Gastrocnemius medialis (tissue), 4 donors: ENCODE measurements around the gene CHD8. TPM values are rescaled to one million over a fixed set of nuclear protein-coding genes. Genes with fewer than 3 reads are reported as not detected.

Experiments
- ATAC-seq, 2 donors: fragments of 150-250 bp; one replicate each; pipeline ENCODE4 v1.9.1; 2016
- DNase-seq, 2 donors: peaks; one replicate each; pipeline ENCODE4 v3.0.0-alpha.2; 2019
- H3K27ac ChIP-seq, 4 donors: fragments of 200-600 bp; sonication (generic); 1 replicate in 1 of 4; 2 replicates in 3 of 4; pipeline ENCODE4 v1.5.1; 2016 to 2018; ENCODE audit warnings: mild to moderate bottlenecking in 2 of 4, moderate library complexity in 1 of 4
- H3K27me3 ChIP-seq, 3 donors: fragments of 200-600 bp; sonication (generic) in 2 of 3; 1 replicate in 1 of 3; 2 replicates in 2 of 3; pipeline versions ENCODE4 v1.5.1 to v1.6.0; 2016 to 2019; ENCODE audit warnings: mild to moderate bottlenecking in 1 of 3, moderate library complexity in 1 of 3
- H3K36me3 ChIP-seq, 2 donors: fragments of 200-600 bp; sonication (generic) in 1 of 2; one replicate each; pipeline ENCODE4 v1.5.1; 2017 to 2018
- H3K4me1 ChIP-seq, 2 donors: fragments of 200-600 bp; sonication (generic) in 1 of 2; one replicate each; pipeline ENCODE4 v1.5.1; 2016 to 2017; ENCODE audit warnings: mild to moderate bottlenecking in 2 of 2
- H3K4me3 ChIP-seq, 4 donors: fragments of 200-600 bp; sonication (generic) in 3 of 4; 1 replicate in 1 of 4; 2 replicates in 3 of 4; pipeline ENCODE4 v1.5.1; 2016 to 2019; ENCODE audit warnings: mild to moderate bottlenecking in 2 of 4
- H3K9me3 ChIP-seq, 3 donors: fragments of 200-600 bp; sonication (generic) in 2 of 3; 1 replicate in 1 of 3; 2 replicates in 2 of 3; pipeline ENCODE4 v1.5.1; 2016 to 2019
- POLR2A ChIP-seq, 2 donors: fragments of 450-650 bp; IDR thresholded peaks; one replicate each; pipeline ENCODE4 v1.6.1; 2017; ENCODE audit warnings: antibody characterized with exemption in 2 of 2, mild to moderate bottlenecking in 2 of 2, moderate library complexity in 2 of 2
- in situ Hi-C, 4 donors: fragments of 200-750 bp; cut with MboI; loops; one replicate each; pipeline versions ENCODE4 v1.15.0 to v1.8.0; 2017; ENCODE audit warnings: low sequenced_read_pairs in 4 of 4
- intact Hi-C: fragments of 100-400 bp; cut with DNase I; formaldehyde crosslinking; loops from one replicate; pipeline ENCODE4 v1.15.1; 2023; ENCODE audit warnings: low total_unique reads
- total RNA-seq, 4 donors: library from RNA; depleted of rRNA; stranded (reverse); fragments of >200 nt; gene quantifications; one replicate each; pipeline versions ENCODE4 v1.1.0 to v1.2.3, GENCODE V29; 2016
- TF ChIP-seq, protein P1 (sequence below), 5 experiments: fragments of 450-650 bp in 3 of 5; fragments of 200-600 bp in 2 of 5; sonication (generic) in 2 of 5; IDR thresholded peaks in 4 of 5; conservative IDR thresholded peaks in 1 of 5; 1 replicate in 4 of 5; 2 replicates in 1 of 5; pipeline ENCODE4 v1.5.1; 2016 to 2019; ENCODE audit warnings: antibody characterized with exemption in 5 of 5, mild to moderate bottlenecking in 3 of 5, moderate library complexity in 3 of 5

The CHD8 gene
- total RNA-seq, 4 donors from 2014 or later = 23.8 to 49.5 (median 37.6) TPM

DNA sequence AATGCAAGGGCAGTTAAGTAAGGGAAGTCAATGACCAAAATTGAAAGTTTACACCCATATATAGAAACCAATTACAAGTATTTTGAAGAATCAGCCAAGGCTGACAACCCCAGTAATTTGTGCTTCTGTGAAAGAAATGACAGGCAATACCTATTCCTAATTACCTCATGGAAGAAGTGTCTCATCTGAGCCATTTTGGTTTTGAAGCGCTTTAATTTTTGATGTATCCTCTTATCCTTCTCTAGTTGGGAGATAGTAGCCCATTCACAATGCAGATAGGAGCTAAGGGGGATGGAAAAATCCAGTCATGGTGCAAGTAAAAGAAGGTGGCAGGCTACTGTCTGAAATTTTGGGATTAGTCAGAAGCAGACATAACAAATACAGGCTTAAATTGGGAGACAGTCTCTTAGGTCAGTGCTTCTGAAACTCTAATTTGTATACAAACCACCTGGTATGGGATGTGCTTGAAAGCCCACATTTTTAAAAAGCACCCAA lies 41.7 kb downstream of the CHD8 start:
- DNase-seq (no peak), ATAC-seq (no peak)
- Histone ChIP-seq H3K36me3 (peaks cover 0 to 89% of the 10 kb centered on the region in 2 donors), H3K27me3 (no peaks in the 10 kb centered on the region), H3K9me3 (no peaks in the 10 kb centered on the region), H3K4me3 (no peak overlapping the region), H3K4me1 (no peaks in the 10 kb centered on the region), H3K27ac (no peak overlapping the region)
- TF ChIP-seq POLR2A (IDR thresholded peaks at IDR 0.05) = no peak
- TF ChIP-seq, protein P1, sequence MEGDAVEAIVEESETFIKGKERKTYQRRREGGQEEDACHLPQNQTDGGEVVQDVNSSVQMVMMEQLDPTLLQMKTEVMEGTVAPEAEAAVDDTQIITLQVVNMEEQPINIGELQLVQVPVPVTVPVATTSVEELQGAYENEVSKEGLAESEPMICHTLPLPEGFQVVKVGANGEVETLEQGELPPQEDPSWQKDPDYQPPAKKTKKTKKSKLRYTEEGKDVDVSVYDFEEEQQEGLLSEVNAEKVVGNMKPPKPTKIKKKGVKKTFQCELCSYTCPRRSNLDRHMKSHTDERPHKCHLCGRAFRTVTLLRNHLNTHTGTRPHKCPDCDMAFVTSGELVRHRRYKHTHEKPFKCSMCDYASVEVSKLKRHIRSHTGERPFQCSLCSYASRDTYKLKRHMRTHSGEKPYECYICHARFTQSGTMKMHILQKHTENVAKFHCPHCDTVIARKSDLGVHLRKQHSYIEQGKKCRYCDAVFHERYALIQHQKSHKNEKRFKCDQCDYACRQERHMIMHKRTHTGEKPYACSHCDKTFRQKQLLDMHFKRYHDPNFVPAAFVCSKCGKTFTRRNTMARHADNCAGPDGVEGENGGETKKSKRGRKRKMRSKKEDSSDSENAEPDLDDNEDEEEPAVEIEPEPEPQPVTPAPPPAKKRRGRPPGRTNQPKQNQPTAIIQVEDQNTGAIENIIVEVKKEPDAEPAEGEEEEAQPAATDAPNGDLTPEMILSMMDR (IDR thresholded peaks at IDR 0.05 in 4 of 5, conservative IDR thresholded peaks at IDR 0.05 in 1 of 5) = no peak
- intact Hi-C loops (no loop called here), in situ Hi-C loops (loop anchor here in 2 of 4 donors (25.0 kb wide), 1 partner anchor 1052 kb away; no protein-coding TSS in a partner anchor)

- H3K9me3 ChIP-seq = no peaks in the 10 kb centered on the region
- intact Hi-C loops (loop anchor here (5.0 kb wide), 1 partner anchor 51 kb away; no protein-coding TSS in a partner anchor), in situ Hi-C loops (loop anchor here in 3 of 4 donors (10.0 to 25.0 kb wide), 2 partner anchors 53 to 1046 kb away; no protein-coding TSS in a partner anchor)
- no peak overlapping the region for H3K4me3 ChIP-seq
- H3K36me3 ChIP-seq = peaks cover 6 to 100% of the 10 kb centered on the region in 2 donors
- no peaks in the 10 kb centered on the region for H3K27me3 ChIP-seq
- TF ChIP-seq, protein P1 (IDR thresholded peaks at IDR 0.05 in 4 of 5, conservative IDR thresholded peaks at IDR 0.05 in 1 of 5) = no peak
- no peak for TF ChIP-seq POLR2A (IDR thresholded peaks at IDR 0.05)
- H3K4me1 ChIP-seq = no peaks in the 10 kb centered on the region
- no peak for ATAC-seq
- no peak overlapping the region for H3K27ac ChIP-seq
- DNase-seq = no peak
Observed at GRCh38 chr14:21408147-21408546, 47.8 kb downstream of the CHD8 start.

- ATAC-seq (no peak), DNase-seq (no peak)
- intact Hi-C loops = loop anchor here (5.0 kb wide), 1 partner anchor 49 kb away; no protein-coding TSS in a partner anchor
- no peaks in the 10 kb centered on the region for H3K4me1 ChIP-seq
- TF ChIP-seq, protein P1 (IDR thresholded peaks at IDR 0.05 in 4 of 5, conservative IDR thresholded peaks at IDR 0.05 in 1 of 5) = no peak
- no peak for TF ChIP-seq POLR2A (IDR thresholded peaks at IDR 0.05)
- H3K27me3 ChIP-seq = no peaks in the 10 kb centered on the region
- no peak overlapping the region for H3K4me3 ChIP-seq
- in situ Hi-C loops = loop anchor here in 3 of 4 donors (10.0 to 25.0 kb wide), 2 partner anchors 51 to 1044 kb away; no protein-coding TSS in a partner anchor
- no peak overlapping the region for H3K27ac ChIP-seq
- H3K36me3 ChIP-seq = peaks cover 10 to 100% of the 10 kb centered on the region in 2 donors
- H3K9me3 ChIP-seq = no peaks in the 10 kb centered on the region
Observed at GRCh38 chr14:21406213-21406612, 49.7 kb downstream of the CHD8 start.

DNA sequence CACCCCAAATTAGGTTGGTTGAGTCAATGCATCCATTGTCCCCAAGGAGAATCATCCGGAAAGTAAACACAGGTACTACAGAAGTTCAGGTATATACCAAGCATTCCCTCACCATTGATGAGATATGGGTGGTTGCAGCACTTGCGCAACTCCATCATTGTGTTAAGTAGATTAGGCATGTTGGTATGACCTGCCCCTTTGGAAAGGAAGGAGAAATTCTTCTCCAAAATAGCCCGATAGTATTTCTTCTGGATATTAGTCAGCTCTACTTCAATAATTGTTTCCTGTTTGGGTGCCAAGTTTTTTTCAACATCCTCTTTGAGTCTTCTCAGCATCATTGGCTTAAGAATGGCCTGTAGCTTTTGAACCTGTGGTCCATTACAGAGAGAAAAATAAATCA lies 50.8 kb downstream of the CHD8 start:
- H3K27me3 ChIP-seq = no peaks in the 10 kb centered on the region
- H3K4me1 ChIP-seq = no peaks in the 10 kb centered on the region
- in situ Hi-C loops (loop anchor here in 3 of 4 donors (10.0 to 25.0 kb wide), 2 partner anchors 50 to 1043 kb away; no protein-coding TSS in a partner anchor), intact Hi-C loops (loop anchor here (5.0 kb wide), 1 partner anchor 48 kb away; no protein-coding TSS in a partner anchor)
- no peak for ATAC-seq
- TF ChIP-seq, protein P1 (IDR thresholded peaks at IDR 0.05 in 4 of 5, conservative IDR thresholded peaks at IDR 0.05 in 1 of 5) = no peak
- TF ChIP-seq POLR2A (IDR thresholded peaks at IDR 0.05) = no peak
- H3K27ac ChIP-seq = no peak overlapping the region
- peaks cover 12 to 100% of the 10 kb centered on the region in 2 donors for H3K36me3 ChIP-seq
- no peak for DNase-seq
- no peaks in the 10 kb centered on the region for H3K9me3 ChIP-seq
- no peak overlapping the region for H3K4me3 ChIP-seq
